Activated T-helper 1 cell treated with Interleukin-2 at 50 U/mL for 16 hours (primary cell): ENCODE data around the gene UCP3.
A peak's percentile ranks its signal among the peaks of the same experiment; 100 is the strongest.
"Not testable (repeated sequence)": the region's sequence is repeated elsewhere in the genome, so short reads cannot be mapped to it uniquely, and the experiment has no call there.

ENCODE experiments used
- DNase-seq: peaks from one replicate; pipeline ENCODE4 v3.0.0-alpha.2; 2020; ENCODE audit warnings: low read depth

Gene UCP3

GRCh38 chr11:74000307-74001133 lies 8.4 kb downstream of the UCP3 start:
- DNase-seq: no peak

GRCh38 chr11:73999581-74000306 lies 9.1 kb downstream of the UCP3 start:
- no peak for DNase-seq

DNA sequence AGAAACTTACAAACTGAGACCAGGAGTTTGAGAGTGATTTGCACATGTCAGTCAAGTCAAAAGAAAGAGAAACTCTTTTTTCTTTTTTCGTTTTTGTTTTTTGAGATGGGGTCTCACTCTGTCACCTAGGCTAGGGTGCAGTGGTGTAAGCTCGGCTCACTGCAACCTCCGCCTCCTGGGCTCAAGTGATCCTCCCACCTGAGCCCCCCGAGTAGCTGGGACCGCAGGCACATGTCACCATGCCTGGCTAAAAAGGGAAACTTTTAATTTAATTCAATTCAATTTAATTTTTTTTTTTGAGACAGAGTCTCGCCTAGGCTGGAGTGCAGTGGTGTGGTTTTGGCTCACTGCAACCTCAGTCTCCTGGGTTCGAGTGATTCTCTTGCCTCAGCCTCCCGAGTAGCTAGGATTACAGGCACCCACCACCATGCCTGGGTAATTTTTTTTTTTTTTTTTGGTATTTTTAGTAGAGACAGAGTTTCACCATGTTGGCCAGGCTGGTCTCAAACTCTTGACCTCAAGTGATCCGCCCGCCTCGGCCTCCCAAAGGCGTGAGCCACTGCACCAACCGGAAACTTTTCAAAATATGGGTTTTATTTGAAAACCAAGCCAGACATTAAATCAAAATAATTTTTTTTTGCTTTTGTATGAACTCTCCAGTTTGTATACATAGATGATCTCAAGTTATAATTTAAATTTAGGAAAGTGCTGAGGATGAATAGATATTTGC lies 9.9 kb downstream of the UCP3 start:
- no peak for DNase-seq

GRCh38 chr11:73997120-73997770 lies 11.6 kb downstream of the UCP3 start:
- DNase-seq: no peak

DNA sequence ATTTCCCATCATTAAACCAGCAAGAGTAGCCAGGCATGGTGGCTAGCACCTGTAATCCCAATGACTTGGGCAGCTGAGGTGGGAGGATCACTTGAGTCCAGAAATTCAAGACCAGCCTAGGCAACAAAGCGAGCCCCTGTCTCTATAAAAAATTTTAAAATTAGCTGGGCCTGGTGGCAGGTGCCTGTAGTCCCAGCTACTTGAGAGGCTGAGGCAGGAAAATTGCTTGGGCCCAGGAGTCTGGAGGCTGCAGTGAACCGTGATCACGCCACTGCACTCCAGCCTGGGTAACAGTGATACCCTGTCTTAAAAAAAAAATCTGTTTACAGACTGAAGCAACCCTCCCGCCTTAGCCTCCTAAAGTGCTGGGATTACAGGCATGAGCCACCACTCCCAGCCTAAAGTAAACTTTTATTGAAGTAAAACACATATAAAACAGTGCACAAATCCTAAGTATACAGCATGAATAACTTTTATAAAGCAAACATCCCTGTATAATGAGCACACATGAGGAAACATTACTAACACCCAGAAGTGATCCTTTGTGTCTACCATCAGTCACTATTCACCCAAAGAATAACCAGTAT lies 12.6 kb downstream of the UCP3 start:
- no peak for DNase-seq

GRCh38 chr11:73995731-73996130 lies 13.2 kb downstream of the UCP3 start:
- DNase-seq: no peak

DNA sequence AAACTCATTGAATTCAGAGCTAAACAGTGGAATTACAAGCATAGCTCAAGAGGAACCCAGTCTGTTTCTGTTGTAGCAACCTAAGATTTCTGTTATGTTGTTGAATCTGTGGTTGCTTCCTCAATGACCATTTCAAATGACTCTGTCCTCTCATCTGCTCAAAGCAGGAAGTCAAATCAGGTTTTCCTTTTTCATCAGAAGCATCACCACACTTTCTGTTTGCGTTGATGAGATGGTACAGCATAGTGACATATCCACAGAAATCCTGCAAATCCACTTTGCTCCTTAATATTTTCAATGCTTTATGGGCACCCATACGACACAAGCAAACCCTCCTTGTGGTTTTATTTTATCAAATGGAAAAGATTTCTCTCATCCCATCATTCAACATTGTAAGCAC lies 13.6 kb downstream of the UCP3 start:
- no peak for DNase-seq

DNA sequence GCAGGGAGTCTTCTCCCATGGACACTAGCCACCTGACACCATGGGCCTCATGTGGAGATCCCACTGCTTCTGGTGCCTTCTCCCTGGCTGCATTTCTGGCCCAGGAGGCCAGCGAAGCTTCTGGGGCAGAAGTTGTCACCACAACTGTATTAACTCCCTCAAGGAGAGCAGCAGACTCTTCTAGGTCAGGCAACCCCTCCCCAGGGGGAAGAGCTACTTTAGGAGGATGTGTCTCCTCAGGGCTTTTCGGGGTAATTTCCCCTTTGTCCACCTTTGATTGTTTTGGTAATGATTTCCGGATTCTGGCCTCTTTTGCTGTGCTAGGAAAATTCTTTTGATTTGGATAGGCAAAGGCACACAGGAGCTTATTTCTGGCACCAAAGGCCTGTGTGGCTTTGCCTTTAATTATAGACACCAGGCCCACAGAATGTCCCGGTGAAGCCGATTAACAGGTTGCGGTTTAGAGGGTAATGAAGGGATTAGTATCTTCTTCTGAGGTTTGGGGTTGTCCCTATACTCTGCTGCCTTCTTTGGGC lies 17.3 kb downstream of the UCP3 start:
- no peak for DNase-seq

- no peak for DNase-seq
Measured at GRCh38 chr11:73990730-73991129, 18.2 kb downstream of the UCP3 start.

GRCh38 chr11:73989156-73989555 lies 19.7 kb downstream of the UCP3 start:
- DNase-seq: no peak

DNA sequence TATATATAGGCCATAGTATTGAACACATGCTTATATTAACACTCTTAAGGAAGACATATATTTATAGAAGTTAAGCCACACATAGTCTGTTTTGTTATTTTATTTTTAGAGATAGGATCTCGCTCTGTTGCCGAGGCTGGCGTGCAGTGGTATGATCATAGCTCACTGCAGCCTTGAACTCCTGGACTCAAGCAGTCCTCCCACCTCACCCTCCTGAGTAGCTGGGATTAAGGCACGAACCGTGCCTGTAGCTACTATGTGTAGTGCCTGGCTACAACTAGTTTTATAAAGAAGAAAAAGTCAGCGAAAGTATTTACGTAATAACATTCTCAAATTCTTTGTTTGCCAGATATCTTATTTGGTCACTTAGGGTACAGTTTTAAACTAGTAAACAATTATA lies 20.7 kb downstream of the UCP3 start:
- no peak for DNase-seq

DNA sequence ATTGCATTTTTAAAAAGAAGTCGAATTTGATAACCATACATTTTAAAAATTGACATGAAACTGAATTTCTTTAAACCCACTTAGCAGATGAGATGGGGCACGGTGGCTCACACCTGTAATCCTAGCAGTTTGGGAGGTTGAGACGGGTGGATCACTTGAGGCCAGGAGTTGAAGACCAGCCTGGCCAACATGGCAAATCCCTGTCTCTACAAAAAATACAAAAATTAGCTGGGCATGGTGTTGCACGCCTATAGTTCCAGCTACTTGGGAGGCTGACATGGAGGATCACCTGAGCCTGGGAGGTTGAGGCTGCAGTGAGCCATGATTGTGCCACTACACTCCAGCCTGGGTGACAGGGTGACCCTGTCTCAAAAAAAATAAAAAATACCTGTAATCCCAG lies 23.2 kb downstream of the UCP3 start:
- not testable (repeated sequence) for DNase-seq

GRCh38 chr11:73983741-73984538 lies 24.9 kb downstream of the UCP3 start:
- no peak for DNase-seq

- peak; percentile 85 for DNase-seq
Measured at GRCh38 chr11:73982990-73983740, 25.7 kb downstream of the UCP3 start.

- peak; percentile 75 for DNase-seq
Measured at GRCh38 chr11:73982595-73982989, 26.3 kb downstream of the UCP3 start, which contains the start of gene UCP2. UCP2 (minus strand) TSS chr11:73982843; CDS start chr11:73978378, 4,465 bp downstream.

DNA sequence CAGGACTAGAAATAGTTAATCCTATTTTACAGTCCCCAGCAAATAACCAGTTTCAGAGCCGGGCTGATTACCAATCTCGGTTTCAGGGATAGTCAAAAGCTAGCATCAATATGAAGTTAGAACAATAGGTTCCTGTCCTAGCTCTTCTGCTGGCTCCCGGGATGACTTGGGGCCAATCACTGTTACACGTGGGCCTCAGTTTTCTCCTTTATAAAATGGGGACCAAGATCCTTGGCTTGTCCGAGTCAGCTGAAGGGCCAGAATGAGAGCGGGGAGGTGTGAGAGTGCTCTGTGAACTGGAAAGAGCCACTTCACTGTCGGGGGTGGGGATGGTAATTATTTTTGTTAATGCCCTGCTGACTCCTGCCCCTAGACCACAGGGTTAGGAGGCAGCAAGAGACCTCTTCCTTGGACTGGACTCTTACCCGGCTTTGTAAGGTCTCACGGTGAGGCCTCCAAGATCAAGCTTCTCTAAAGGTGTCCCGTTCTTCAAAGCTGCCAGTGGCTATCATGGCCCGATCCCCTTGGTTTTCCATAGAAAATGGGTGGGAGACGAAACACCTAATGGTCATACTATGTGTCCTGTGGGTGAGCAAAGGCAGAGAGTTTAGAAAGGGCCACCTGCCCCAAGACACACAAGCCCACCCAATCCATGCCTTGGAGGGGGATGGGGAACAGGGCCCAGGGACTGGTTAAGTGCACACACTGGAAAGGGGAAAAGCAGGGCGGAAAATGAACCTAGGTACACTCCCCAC lies 27.7 kb downstream of the UCP3 start:
- DNase-seq: no peak

GRCh38 chr11:73980001-73980961 lies 28.6 kb downstream of the UCP3 start:
- DNase-seq: peak; percentile 71

DNA sequence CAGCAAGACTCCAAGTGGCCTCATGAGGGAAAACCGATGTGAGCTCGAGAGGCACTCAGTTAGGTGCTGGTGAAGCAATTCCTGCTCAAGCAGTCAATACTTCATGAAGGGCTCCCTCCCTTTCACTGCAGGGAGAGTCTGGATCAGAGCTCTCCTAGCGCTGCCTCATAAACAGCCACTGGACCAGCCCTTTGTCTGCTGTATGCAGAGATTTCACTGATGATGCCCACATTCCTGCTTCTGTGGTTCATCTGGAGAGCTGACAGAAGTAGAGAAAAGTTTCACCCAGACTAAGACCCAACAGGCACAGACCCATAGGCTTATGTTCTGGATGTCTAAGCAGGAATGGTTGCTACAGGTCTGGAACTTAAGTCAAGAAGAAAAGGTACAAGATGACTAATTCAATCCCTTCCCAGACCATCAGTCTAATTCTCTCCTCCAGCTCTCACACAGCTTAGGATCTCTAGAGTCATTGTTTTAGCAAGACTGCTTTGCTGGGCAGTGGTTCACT lies 30.3 kb downstream of the UCP3 start:
- no peak for DNase-seq
